Glutamatergic neuron (in vitro differentiated cells): ENCODE measurements around the gene DTNB. TPM values are rescaled to one million over a fixed set of nuclear protein-coding genes. Genes with fewer than 3 reads are reported as not detected.

Source experiments
- DNase-seq: peaks from one replicate; pipeline ENCODE4 v3.0.0; 2022
- H3K27ac Mint-ChIP-seq: one replicate; pipeline ENCODE4 v1.8.0; 2020; ENCODE audit warnings: mild to moderate bottlenecking, mixed read lengths, inconsistent platforms; ENCODE audit not compliant: unreplicated experiment
- H3K27me3 Mint-ChIP-seq: one replicate; pipeline ENCODE4 v1.8.0; 2020; ENCODE audit warnings: mild to moderate bottlenecking, moderate library complexity, mixed read lengths, inconsistent platforms; ENCODE audit not compliant: unreplicated experiment
- H3K36me3 Mint-ChIP-seq: one replicate; pipeline ENCODE4 v1.8.0; 2020; ENCODE audit warnings: mild to moderate bottlenecking, mixed read lengths, inconsistent platforms; ENCODE audit not compliant: unreplicated experiment
- H3K4me1 Mint-ChIP-seq: one replicate; pipeline ENCODE4 v1.8.0; 2020; ENCODE audit warnings: mild to moderate bottlenecking, low read depth, mixed read lengths, inconsistent platforms; ENCODE audit not compliant: unreplicated experiment
- H3K4me3 Mint-ChIP-seq: one replicate; pipeline ENCODE4 v1.8.0; 2020; ENCODE audit warnings: mild to moderate bottlenecking, mixed read lengths, inconsistent platforms; ENCODE audit not compliant: unreplicated experiment
- H3K9me3 Mint-ChIP-seq: one replicate; pipeline ENCODE4 v1.8.0; 2020; ENCODE audit warnings: mild to moderate bottlenecking, moderate library complexity, mixed read lengths, inconsistent platforms; ENCODE audit not compliant: unreplicated experiment
- CTCF ChIP-seq: fragments of 200-600 bp; sonication (generic); IDR thresholded peaks from one replicate; pipeline ENCODE4 v1.5.0; 2021; ENCODE audit not compliant: partially characterized antibody, unreplicated experiment
- total RNA-seq: library from RNA; stranded (reverse); fragmentation: NEBNext Ultra II Directional; extraction: Animal tissue kit (Norgen Biotek cat#: 25700); gene quantifications from one replicate; pipeline ENCODE4 v1.2.1, GENCODE V29; 2021; ENCODE audit not compliant: unreplicated experiment

The DTNB gene
- total RNA-seq, 1 donor from 2014 or later = 41.7 TPM

GRCh38 chr2:25615920-25616319 lies 57.5 kb downstream of the DTNB start:
- Mint-ChIP-seq H3K27ac (no peak overlapping the region), H3K4me3 (no peak overlapping the region), H3K27me3 (no peaks in the 10 kb centered on the region), H3K4me1 (no peaks in the 10 kb centered on the region), H3K9me3 (no peaks in the 10 kb centered on the region), H3K36me3 (peaks cover 3% of the 10 kb centered on the region)
- DNase-seq = no peak
- TF ChIP-seq CTCF = no peak

GRCh38 chr2:25615386-25615785 lies 58.0 kb downstream of the DTNB start:
- H3K4me3 Mint-ChIP-seq = no peak overlapping the region
- no peaks in the 10 kb centered on the region for H3K4me1 Mint-ChIP-seq
- peaks cover 3% of the 10 kb centered on the region for H3K36me3 Mint-ChIP-seq
- DNase-seq = no peak
- no peaks in the 10 kb centered on the region for H3K27me3 Mint-ChIP-seq
- no peaks in the 10 kb centered on the region for H3K9me3 Mint-ChIP-seq
- no peak for TF ChIP-seq CTCF
- no peak overlapping the region for H3K27ac Mint-ChIP-seq

DNA sequence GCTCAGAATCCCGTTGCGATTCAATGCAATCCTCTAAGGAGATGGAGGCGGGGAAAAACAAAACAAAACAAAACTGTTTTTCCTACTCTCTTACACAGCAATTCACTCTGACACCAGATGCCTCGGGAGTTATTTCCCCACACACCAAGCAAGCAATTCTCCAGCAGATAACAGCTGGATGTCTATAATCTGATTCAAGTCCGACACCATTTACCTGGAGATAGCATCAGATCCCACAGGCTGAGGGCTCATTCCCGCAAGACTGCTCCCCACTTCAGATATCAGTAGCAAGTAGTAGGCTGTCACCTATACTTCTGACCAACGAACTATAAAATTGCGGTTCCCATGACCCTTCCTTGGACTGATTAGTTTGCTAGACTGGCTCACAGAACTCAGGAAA lies 58.7 kb downstream of the DTNB start:
- H3K4me3 Mint-ChIP-seq = no peak overlapping the region
- H3K9me3 Mint-ChIP-seq = no peaks in the 10 kb centered on the region

GRCh38 chr2:25608718-25609117 lies 64.7 kb downstream of the DTNB start:
- no peak for TF ChIP-seq CTCF
- Mint-ChIP-seq H3K27ac (no peak overlapping the region), H3K9me3 (no peaks in the 10 kb centered on the region), H3K4me1 (no peaks in the 10 kb centered on the region), H3K4me3 (no peak overlapping the region), H3K36me3 (no peaks in the 10 kb centered on the region), H3K27me3 (no peaks in the 10 kb centered on the region)
- DNase-seq = no peak

More for the DNA sequence above, 58.7 kb downstream of the DTNB start:
- H3K27me3 Mint-ChIP-seq = no peaks in the 10 kb centered on the region
- H3K27ac Mint-ChIP-seq = no peak overlapping the region
- no peak for TF ChIP-seq CTCF
- peaks cover 3% of the 10 kb centered on the region for H3K36me3 Mint-ChIP-seq
- no peak for DNase-seq
- H3K4me1 Mint-ChIP-seq = no peaks in the 10 kb centered on the region

GRCh38 chr2:25606892-25607291 lies 66.5 kb downstream of the DTNB start:
- H3K27me3 Mint-ChIP-seq = no peaks in the 10 kb centered on the region
- peak; percentile 31 for TF ChIP-seq CTCF
- no peak overlapping the region for H3K27ac Mint-ChIP-seq
- H3K4me1 Mint-ChIP-seq = no peaks in the 10 kb centered on the region
- H3K4me3 Mint-ChIP-seq = no peak overlapping the region
- DNase-seq = no peak
- H3K36me3 Mint-ChIP-seq = no peaks in the 10 kb centered on the region
- H3K9me3 Mint-ChIP-seq = no peaks in the 10 kb centered on the region
